Kidney glomerular epithelial cell (primary cell): ENCODE data around the gene IL1B.

ENCODE experiments used
- DNase-seq: peaks from one replicate; lab custom pipeline; 2025; lab: John Stamatoyannopoulos, UW

The IL1B gene

DNA sequence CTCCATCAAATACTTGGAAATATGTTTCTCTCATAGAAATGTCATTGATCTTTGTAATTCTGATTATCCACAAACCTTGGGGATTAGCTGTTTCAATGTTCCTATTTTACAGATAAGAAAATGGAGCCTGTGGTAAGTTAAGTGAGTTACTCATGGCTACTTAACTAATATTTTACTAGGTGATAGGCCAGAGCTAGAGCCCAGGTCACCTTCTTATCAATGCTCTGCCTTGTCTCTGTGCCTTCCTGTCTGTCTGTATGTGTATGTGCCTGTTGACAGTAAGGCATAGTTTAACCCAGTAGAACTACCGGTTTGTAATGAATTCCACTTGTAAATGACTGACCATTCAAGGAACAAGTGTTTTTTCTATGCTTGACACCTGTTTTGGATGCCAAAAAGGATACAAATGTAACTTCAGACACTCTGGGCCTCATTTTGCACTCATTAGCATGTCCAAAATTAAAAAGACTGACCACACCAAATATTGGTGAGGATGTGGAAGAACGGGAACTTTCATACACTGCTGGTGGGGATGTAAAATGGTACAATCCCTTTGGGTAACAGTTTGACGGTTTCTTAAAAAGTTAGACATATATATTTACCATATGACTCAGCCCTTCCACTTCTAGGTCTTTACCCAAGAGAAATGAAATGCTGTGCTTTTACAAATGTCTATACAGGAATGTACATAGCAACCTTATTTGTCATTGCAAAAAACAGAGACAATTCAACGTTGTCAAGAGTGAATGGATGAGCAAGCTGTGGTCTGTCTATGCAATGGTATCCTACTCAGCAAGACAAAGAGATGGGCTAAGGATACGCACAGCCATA is 32.7 kb downstream of the IL1B start:
- no peak for DNase-seq

DNA sequence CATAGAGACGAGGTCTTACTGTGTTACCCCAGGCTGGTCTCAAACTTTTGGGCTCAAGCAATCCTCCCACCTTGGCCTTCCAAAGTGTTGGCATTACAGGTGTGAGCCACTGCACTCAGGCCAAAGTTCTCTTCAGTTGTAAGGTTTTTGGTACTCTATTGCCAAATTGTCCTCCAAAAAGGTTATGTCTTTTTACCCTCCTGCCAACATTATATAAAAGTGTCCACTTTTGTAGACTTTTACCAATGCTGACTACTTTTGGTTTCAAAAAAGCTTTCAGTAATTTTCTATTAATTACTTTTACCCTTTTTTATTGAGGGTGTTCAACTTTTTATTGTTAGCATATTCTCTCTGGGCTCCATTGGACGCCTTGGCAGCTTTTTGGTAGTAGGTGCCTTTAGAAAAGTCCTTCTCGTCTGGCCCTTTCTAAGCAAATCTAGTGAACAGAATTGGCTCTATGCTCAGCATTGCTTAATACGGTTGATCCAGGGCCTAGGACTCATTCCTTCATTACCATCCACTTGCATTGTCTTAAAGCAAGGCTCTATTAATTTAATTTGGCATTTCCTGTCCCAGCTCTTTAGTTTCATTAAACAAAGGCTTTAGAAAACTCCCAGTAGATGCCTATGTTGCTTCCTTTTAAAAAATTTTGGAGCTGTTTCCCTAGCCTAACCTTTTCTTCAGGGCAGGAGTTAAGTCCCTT is 35.5 kb downstream of the IL1B start:
- no peak for DNase-seq

DNA sequence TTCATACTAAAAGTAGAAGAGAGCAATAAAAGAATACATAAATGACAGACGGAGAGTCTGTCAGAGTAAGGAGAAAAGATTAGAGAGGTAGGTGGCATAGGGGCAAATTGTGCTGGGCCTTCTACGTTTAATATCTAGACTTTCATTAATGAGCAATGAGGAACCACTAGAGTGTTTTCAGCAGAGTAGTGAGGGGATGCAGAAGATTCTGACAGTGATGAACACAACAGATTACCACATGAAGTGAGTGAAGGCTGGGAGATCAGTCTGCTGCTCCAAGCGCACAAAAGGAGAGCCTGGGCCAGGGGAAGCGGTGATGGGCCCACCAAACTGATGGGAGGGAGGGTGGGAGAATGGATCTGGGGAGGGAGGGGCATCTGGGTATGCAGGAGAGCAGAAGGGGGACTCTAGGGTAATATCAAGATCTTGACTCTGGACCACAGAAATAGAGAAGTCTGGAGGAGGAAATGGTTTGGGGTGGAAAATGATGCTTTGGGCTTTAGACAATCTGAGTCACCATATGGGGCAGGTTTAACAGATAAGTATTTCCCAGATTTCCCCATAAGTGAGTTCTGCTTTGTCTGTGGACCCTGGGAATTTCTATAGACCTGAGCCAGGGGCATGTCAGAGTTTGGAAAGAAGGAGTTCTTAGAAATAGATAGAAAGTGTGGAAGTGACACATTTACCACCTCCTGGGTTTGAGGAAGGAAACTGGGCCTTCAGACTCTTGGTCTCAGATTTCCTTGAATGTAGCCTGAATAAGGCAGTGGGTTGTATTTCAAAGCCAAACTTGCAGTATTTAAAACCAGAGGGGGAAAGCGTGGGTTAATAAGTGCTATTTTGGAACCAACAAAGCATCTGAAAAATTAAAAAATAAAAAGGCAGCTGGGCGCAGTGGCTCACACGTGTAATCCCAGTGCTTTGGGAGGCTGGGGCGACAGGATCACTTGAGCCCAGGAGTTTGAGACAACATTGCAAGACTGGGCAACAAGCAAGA is 37.3 kb downstream of the IL1B start:
- no peak for DNase-seq

DNA sequence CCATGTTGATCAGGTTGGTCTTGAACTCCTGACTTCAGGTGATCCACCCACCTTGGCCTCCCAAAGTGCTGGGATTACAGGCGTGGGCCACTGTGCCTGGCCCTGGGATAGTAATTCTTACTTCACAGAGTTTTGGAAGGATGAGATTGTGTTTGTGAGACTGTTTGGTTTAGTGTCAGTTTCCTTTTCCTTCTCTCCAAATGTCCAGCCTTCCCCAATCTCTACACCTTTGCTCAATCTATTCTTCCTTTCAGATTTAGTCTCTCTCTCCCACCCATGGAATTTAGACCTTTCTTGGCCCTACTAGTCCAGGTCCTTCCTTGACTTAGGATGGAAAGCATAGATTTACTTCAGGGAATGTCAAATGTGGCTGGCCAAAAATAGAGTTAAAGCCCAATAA is 40.1 kb downstream of the IL1B start:
- no peak for DNase-seq

DNA sequence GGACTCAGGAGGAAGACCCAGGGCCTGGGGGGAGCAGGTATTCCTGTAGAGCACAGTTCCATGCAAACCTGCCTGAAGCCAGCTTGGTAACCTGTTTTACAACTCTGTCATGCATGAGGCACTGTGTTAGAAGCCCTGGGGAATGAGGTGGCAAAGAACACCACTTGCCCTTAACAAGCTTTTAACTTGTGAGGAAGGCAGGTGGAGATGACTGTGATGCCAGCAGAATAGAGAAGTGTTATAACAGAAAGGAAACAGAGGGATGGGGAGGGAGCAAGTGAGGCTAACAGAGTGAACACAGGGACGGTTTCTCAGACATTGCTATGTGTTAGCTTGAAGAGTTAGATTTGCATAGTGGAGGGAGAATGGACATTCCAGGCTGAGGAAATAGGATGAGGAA is 40.8 kb downstream of the IL1B start:
- DNase-seq, result no peak

DNA sequence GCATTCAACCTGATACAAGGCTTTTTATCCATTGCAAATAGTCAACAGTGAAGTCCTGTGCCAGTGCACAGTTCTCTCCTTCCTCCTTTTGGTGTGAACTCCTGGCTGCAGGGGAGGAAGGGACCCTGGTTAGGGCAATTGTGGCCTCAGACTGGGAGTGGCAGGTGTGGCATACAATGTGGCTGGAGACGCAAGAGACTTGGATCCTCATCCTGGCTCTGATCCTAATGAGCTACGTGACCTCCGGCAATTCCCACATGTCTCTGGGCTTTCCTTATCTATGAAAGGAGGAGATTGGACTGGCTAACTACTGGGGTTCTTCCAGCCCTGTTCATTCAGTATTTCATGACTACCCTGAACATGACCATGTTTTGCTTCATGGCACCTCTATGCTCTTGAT is 41.7 kb downstream of the IL1B start:
- DNase-seq, result no peak

DNA sequence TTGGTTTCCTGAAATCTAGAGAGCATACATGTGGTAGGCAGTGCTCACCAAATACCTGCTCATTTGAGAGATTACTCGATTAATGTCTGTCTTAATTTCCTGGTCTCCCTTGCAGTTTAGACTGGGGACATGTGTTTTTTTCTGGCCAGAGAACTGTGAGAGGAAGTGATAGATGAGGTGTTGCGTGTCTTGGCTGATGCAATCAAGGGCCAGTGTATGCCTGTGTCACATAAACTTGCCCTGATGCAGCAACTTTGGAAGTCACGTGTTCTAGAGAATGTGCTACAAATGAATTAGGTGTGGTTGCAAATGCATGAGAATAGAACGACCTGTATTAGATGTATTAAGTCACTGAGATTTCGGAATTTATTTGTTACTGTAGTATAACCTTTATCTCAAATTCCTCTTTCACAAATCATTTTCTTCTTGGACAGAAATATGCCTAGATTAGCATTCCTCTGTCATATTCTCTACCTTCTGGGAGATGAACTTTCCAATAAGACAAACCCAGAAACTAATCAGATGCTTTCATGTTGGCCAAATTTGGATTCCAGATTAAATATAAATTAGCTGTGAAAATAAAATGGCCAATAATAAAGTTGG is 42.3 kb downstream of the IL1B start:
- no peak for DNase-seq

DNA sequence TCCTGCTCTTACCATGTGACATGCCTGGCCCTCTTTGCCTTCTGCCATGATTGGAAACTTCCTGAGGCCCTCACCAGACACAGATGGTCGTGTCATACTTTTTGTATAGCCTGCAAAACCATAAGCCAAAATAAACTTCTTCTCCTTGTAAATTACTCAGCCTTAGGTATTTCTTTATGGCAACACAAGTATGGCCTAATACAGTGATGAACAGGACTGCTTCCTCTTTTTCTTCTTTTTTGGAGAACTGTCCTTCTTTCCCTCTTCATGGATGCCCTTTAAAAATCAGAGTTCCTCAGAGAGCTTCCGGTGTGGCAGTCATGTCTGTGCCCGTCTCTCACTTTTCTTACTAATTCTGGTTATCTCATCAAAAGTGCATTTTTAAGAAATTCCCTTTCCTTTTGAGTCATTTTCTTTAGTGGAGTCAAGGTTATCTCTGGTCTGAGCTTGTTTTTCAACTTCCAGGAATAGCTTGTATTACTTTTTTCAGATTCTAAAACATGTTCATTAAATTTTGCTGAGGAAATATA is 43.1 kb downstream of the IL1B start:
- no peak for DNase-seq

DNA sequence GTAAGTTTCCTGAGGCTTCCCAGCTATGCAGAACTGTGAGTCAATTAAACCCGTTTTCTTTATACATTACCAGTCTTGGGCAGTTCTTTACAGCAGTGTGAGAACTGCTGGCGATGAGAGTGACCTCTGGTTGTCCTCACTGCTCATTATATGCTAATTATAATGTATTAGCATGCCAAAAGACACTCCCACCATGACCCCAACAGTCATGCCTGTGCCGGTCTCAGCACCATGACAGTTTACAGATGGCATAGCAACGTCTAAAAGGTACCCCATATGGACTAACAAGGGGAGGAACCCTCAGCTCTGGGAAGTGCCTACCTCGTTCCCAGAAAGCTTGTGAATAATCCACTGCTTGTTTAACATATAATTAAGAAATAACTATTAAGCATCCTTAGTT is 44.2 kb downstream of the IL1B start:
- no peak for DNase-seq

DNA sequence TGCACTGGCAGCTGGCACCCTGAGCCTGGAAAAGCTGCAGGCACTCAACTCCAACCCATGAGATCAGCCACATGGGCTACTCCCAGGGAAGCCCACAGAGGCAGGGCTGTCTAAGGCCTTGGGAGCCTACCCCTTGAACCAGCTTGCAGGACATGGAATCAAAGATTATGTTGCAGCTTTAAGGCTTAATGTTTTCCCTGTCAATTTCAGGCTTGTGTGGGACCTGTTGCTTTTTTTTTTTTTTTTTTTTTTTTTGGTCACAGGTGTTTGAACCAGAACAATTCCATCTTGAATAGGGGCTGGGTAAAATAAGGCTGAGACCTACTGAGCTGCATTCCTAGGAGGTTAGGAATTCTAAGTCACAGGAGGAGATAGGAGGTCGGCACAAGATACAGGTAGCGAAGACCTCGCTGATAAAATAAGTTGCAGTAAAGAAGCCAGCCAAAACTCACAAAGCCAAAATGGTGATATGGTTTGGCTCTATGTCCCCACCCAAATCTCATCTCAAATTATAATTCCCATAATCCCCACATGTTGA is 44.8 kb downstream of the IL1B start:
- DNase-seq, result no peak

DNA sequence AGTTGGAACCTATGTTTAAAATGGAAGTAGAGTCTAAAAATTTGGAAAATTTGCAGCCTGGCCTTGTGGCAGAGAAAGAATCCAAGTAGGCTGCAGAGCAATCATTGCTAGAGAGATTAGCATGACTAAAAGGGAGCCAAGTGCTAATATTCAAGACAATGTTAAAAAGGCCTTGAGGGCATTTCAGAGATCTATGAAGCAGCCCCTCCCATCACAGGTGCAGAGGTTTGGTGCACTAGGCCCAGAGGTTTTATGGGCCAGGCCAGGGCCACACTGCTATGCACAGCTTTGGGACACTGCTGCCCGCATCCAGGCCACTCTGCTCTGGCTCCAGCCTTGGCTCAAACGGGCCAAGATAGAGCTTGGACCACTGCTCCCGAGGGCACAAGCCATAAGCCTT is 45.6 kb downstream of the IL1B start:
- DNase-seq, result no peak

DNA sequence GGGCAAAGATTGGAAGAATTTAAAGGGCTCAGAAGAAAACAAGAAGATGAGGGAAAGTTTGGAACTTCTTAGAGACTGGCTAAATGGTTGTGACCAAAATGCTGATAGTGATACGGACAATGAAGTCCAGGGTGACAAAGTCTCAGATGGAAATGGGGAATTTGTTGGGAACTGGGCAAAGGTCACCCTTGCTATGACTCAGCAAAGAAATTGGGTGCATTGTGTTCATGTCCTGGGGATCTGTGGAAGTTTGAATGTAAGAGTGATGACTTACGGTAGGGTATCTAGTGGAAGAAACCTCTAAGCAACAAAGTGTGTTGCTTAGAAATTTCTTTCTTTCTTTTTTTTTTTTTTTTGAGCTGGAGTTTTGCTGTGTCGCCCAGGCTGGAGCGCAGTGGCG is 46.3 kb downstream of the IL1B start:
- DNase-seq, result no peak

DNA sequence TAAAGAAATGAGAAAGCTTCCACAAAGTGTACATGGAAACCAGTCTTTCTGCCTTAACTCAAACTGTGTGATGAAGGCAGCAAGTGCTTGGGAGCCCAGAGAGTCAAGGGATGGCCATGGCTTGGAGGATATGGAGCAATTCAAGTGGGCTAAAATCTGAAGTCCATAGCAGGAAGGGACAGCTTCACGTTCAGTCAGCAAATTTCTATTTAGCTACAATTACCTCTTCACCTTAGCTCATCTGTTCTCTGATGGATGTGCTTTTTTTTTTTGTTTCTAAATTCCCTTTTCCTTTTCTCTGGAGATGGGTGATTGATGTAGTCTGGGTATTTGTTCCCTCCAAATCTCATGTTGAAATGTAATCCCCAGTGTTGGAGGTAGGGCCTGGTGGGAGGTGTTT is 47.4 kb downstream of the IL1B start:
- DNase-seq, result no peak

DNA sequence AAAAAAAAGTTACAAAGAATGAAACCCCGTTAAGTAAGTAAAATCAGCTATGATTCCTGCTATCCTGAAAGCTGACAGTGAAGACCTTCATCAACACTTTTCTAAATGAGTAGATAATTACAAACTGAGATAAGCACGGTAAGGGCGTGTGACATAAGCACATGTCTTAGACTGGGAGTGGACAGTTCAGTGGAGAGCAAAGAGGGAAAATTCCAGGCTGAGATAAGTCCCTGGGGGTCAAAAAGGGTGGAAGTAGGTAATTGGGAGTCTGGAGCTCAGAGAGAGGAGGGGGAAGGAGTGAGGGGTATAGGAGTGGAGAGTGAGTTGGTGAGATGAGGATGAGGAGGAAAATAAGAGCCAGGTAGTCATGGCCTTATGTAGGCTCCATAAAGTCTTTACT is 47.9 kb downstream of the IL1B start:
- DNase-seq, result no peak

DNA sequence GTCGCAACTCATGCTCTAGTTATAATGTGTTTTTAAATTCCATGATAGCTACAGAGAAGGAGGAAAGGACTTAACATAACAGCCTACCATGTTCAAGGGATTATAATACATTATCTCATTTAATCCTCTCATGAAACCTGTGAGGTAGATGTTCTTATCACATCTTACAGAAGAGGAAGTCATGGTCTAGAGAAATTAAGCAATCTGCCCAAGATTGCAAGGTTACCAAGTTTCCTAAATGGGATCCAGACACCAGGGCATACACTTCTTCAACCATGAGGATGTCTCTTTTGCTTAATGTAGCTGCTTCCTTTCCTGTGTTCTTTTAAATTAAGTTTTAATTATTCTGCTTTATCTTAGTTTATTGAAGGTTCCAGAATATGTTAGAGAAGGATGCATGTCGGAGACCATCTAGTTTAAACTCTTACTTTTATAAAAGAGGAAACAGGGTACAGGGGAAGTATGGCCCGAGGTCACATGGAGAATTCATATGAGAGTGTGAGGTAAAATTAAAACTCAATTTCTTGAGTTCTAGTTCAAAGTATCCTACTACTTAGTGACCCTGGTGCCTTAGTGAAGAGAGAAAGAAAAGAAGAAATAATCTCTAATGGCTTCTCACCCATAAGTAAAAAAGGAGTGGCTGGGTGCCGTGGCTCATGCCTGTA is 48.7 kb downstream of the IL1B start:
- no peak for DNase-seq

DNA sequence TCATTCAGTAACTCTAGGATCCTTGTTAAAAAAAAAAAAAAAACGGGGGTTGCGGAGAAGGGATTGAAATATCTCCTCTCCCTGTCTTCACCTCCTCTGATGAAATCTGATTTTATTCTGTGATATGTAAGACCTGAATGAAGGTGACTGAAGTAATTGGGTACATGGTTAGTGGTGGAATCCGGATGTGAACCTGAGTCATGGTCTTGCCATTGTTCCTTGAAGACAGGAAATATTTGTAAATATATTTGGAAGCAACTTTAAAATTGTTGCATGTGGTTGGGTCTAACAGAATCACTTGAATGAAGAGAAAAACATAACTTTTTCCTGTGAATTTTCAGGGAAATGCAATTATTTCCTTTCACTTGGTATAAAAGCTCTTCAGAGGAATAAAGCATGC is 49.3 kb downstream of the IL1B start:
- DNase-seq, result no peak

DNA sequence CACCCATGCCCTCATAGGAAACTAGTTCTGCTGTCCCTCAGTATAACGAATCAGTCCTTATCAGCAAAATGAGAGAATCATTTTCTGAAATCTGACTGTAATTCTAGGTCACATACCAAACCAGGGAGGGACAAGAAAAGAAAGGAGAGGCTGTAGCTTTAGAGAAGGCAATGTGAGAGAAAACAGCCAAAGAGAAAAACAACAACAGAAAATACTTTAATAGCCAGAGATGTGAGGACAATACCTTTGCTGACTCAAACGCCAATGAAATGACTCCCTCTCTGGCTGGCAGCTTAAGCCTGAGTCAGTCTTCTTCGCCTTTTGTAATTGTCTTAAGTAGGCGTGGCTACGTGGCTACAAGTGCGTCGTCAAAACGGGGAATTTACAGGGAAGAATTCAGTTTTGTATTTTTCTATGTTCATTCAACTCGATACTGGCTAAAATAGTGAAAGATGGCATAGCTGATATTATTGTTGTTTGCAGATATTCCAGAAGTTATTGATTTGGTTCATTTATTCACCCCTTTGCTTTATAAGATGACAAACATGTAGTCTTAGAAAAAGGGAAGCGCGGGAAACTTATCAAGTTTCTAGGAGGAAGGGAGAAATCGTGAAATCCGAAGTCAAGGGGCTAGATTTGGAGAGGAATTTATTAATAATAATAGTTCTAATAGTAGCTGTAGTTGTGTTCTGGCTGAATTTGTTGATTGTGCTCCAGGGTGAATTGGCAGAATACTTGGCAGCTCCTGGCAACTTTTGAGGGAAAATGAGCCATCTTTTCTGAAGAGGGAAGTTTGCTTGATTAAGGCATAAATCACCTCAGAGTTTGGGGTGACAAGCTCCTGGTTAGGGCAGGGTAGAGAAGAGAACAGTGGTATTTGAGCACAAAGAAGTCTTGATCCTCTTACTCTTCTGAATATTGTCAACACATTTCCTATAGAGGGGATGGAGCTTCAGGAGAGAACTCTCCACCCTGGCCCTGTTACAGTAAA is 52.1 kb downstream of the IL1B start, which contains the start of gene IL1A:
TSS of gene IL1A (minus strand) at position 295 of the 991 bp plus-strand sequence. CDS start 723 bp downstream, outside the sequence.
- peak; percentile 27 for DNase-seq

DNA sequence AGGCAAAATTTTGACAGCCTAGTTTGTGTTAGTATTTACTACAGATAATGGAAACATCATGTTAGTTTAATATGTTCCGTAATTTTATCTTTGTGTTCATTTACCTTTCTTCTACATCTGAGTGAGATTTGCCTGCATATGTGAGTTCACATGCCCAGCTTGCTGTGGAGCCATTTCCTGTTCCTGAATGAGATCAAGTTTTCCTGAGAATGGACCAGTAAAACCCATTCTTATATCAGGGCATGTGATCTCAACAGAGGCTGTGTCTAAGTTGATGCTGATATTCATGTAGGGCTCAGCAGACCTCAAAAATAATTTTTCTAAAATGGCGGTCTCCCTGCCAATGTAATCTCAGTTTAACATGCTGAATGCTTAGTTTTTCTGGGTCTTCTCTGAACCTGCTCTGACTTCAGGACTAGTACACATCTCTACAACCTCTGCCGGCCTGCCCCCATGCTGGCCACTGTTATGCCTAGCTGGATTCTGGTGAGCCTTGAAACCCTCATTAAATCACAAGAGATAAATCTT is 53.3 kb downstream of the IL1B start:
- no peak for DNase-seq

DNA sequence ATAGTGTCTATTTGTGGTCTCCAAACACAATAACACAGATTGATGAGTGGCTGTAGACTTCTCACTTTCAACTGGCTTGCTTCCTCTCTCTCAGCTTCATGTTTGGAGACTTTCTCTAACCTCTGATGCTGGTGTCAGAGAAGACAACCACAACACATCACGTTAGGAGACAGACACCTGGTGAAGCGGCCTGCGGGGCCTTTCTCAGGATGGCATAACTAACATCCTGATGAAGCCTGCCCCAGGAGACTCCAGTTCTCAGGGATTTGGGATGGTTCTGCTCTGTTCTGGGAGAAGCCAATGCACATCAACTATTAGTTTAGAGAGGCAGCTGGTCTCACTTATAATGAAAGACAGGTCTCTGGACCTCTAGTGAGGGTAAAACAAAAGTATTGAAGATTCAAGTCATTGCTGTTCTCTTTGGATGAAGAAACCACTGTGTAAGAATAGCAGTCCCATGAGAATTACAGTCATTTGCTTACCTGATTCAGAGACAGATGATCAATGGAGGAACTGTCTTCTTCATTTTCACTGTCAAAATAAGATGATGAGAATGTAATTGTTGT is 54.3 kb downstream of the IL1B start:
- no peak for DNase-seq
